GM21786 (cell line): Measurements from ENCODE around the gene CCSER1.
"Not testable (repeated sequence)": the region's sequence is repeated elsewhere in the genome, so short reads cannot be mapped to it uniquely, and the experiment has no call there.

ENCODE experiments used
- ATAC-seq: cut with Tn5 transposase; IDR thresholded peaks from one replicate; pipeline ENCODE4 v1.9.1; 2021; ENCODE audit not compliant: unreplicated experiment

The CCSER1 gene

GRCh38 chr4:91448668-91449330 lies 1321.6 kb downstream of the CCSER1 start:
- ATAC-seq = no peak

GRCh38 chr4:91454111-91454510 lies 1326.9 kb downstream of the CCSER1 start:
- ATAC-seq = no peak

GRCh38 chr4:91462566-91462965 lies 1335.4 kb downstream of the CCSER1 start:
- ATAC-seq = not testable (repeated sequence)

- no peak for ATAC-seq
Measured at GRCh38 chr4:91470671-91471070, 1343.5 kb downstream of the CCSER1 start.

- no peak for ATAC-seq
Measured at GRCh38 chr4:91471280-91471679, 1344.1 kb downstream of the CCSER1 start.

- no peak for ATAC-seq
Measured at GRCh38 chr4:91472046-91472445, 1344.9 kb downstream of the CCSER1 start.

GRCh38 chr4:91485415-91485814 lies 1358.2 kb downstream of the CCSER1 start:
- no peak for ATAC-seq

GRCh38 chr4:91488946-91489345 lies 1361.8 kb downstream of the CCSER1 start:
- ATAC-seq = no peak

- no peak for ATAC-seq
Measured at GRCh38 chr4:91497892-91498291, 1370.7 kb downstream of the CCSER1 start.

GRCh38 chr4:91502365-91502764 lies 1375.2 kb downstream of the CCSER1 start:
- ATAC-seq = peak; percentile 58

- no peak for ATAC-seq
Measured at GRCh38 chr4:91513326-91513725, 1386.1 kb downstream of the CCSER1 start.

- ATAC-seq = no peak
Measured at GRCh38 chr4:91519155-91519554, 1392.0 kb downstream of the CCSER1 start.

- ATAC-seq = no peak
Measured at GRCh38 chr4:91525621-91526020, 1398.4 kb downstream of the CCSER1 start.

- ATAC-seq = no peak
Measured at GRCh38 chr4:91527056-91527455, 1399.9 kb downstream of the CCSER1 start.

GRCh38 chr4:91567594-91567993 lies 1440.4 kb downstream of the CCSER1 start:
- ATAC-seq = no peak

- ATAC-seq = no peak
Measured at GRCh38 chr4:91577864-91578263, 1450.7 kb downstream of the CCSER1 start.

GRCh38 chr4:91590260-91590659 lies 1463.1 kb downstream of the CCSER1 start:
- ATAC-seq = no peak

- no peak for ATAC-seq
Measured at GRCh38 chr4:91592125-91592524, 1464.9 kb downstream of the CCSER1 start.

- ATAC-seq = no peak
Measured at GRCh38 chr4:91596718-91597117, 1469.5 kb downstream of the CCSER1 start.

- no peak for ATAC-seq
Measured at GRCh38 chr4:91598696-91599095, 1471.5 kb downstream of the CCSER1 start.

- ATAC-seq = no peak
Measured at GRCh38 chr4:91600301-91600700, 1473.1 kb downstream of the CCSER1 start.

- no peak for ATAC-seq
Measured at GRCh38 chr4:91601401-91601800, 1474.2 kb downstream of the CCSER1 start.

- no peak for ATAC-seq
Measured at GRCh38 chr4:91611782-91612181, 1484.6 kb downstream of the CCSER1 start.
